Activated CD8-positive, alpha-beta memory T cell treated with anti-CD3 and anti-CD28 coated beads, Interleukin-2, amount 50 U/mL, for 1 hour (primary cell): ENCODE results near the gene RASGEF1C.

Experiments
- DNase-seq: peaks from one replicate; pipeline ENCODE4 v3.0.0-alpha.2; 2020; ENCODE audit errors: extremely low read depth

Gene RASGEF1C

DNA sequence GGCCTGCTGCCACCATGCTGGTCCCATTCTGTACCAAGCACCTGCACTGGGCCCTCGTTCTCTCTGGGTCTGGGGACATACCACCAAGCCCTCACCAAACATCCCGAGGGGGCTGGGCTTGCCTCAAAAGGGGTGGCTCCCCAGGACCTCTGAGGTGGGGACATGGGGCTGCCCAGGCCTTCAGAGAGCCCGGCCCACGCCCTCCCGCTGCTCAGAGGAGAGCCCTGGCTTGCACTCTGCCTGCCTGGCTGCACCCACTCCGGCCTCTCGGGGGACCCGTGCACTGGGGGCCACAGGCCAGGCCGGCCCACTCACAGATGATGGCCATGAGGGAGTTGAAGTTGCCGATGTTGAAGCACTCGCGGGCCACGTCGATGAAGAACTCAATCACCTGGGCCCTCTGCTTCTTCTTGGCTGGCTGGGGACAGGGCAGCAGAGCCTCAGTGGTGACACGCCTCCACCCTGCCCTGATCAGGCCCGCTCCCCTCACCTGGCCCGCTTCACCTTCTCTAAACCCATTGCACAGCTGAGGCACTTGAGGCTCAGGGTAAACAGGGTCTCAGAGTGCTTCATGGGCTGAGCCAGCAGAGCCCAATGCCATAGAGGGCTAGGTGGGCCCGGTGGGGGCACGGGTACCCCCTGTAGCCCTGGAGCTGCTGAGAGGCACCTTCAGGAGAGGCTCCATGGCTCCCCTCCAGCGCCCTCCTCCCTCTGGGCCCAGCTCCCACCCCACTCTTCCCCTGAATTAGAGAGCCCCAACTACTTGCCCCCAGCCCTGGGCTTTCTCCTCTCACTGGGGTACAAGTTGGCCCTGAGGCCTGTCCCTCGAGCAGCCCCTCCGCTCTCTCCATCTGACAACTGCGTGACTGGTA lies 89.7 kb downstream of the RASGEF1C start:
- DNase-seq = no peak

GRCh38 chr5:180118391-180118791 lies 90.6 kb downstream of the RASGEF1C start:
- no peak for DNase-seq

DNA sequence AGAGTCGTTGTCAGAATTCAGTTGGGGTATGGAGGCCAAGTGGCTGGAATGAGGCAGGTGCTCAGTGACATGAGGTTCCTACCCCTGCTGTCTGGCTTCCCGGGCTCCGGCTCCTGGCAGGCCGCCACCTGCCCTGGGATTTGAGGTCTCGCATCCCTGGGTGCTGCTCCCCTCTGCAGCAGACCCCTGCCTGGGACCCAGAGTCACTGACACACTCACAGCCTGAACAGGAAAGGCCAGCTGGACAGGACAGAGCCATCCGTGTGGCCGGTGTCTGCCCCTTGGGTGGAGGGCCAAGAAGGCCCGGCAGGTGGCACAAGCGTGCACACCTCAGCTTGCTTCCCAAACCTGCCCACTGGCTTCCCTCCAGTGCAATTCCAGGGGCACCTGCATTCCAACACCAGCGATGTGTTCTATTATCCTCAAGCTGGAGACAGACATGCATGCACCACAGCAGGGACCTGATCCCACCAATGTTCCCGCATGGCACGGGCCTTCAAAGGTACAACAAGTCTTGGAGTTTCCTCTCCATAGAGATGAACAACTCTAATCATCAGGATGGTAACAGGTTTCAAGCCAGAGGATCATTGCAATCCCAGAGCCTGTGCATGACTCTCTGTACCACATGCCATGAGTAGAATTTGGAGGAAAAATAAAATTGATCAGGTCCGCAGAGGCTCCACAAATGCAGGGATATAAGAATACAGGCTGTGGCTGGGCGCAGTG lies 91.8 kb downstream of the RASGEF1C start:
- no peak for DNase-seq

GRCh38 chr5:180116077-180116999 lies 92.7 kb downstream of the RASGEF1C start:
- no peak for DNase-seq

DNA sequence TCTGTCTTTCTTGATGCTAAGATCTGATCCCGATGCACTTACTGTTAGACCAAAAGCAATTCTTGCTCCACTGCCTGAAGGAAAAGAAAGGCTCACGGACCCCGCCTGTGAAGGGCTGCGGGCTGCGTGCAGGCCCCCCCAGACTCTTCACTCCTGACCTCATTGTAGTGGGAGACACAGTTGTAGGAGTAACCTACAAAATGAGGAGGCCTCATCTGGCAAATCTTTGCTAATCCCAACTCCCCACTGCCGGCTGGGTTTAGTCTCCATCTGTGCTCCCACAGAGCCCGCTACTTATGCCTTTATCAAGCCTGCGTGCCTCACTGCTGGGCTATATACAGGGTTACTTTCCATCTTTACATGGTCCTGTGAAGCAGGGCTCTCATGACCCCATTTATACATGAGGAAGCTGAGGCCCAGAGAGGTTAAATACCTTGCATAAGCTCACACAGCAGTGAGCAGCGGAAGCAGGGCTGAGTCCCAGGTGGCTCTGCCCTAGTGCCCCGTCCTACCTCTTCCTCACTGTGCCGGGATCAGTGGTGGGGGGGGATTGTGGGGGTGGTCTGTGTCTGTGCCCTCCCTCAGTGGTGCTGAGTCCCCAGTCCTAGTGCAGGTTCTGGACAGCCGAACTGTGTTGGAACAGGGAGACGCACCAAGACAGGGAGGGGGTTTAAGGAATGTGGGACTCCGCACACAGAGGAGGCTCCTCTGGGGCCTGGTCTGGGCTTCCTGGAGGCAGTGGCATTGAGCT lies 93.5 kb downstream of the RASGEF1C start:
- no peak for DNase-seq

- no peak for DNase-seq
These were observed 94.6 kb downstream of the RASGEF1C start for GRCh38 chr5:180114304-180115003.

- no peak for DNase-seq
These were observed 95.2 kb downstream of the RASGEF1C start for GRCh38 chr5:180113660-180114303.

DNA sequence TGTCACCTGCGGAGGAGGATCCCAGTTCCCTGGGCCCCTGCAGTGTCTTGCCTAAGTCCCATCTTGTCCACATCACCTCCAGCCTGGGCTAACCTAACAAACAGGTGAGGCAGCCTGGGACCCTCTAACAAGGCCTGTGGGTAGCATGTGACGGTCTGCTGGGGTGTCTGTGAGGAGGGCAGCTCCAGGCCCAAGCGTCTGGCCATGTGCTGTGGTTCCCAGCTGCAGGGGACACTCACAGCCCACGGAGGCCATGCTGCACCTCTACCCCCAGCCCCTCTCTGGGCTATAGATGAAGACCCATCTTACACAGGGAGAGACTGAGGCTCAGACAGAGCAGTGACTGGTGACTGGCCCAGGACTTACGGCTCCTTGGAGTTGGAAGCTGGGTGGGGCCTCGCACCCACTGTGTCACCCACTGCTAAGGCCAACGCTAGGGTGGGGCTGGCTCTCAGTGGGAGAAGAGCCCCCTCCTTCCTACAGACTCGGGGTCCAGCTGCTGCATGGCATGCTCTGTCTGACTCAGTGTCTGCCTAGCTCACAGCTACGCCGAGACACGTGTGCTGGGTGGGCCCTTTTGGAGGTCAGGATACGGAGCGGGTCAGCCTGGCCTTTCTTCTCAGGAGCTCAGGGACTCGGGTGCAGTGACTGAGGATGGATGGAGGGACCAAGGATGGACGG lies 96.7 kb downstream of the RASGEF1C start:
- DNase-seq = no peak

DNA sequence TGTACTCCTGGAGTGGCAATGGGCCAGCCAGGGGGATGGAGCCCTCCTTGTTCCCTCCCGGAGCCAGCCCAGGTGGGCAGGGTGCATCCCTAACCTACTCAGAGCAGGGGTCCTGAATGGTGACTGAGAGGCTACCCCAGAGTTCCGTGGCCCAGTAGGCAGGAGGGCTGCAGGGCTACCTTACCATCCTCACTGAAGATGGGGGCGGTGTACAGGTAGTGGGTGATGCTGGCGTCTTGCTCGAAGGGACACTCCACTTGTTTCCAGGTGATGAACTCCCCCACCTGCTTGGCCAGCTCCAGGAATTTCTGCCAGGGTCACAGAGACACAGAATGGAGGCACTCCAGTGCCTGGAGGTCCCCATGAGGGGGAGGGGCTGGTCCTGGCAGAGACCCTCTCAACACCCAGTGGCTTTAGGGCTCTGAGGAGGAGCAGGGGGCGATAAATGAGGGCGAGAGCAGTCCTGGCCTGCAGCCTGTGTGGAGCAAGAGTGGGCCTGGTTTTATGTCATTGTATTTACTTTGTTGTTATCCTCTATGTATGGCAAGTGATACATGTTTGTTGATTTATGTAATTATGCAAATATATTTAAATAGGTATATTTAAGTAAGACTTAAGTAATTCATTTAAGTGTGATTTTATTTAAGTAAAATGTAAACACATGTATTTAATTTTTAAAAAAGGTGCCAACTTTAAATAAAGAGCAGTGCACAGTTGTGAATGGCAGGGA lies 97.6 kb downstream of the RASGEF1C start:
- DNase-seq = no peak

DNA sequence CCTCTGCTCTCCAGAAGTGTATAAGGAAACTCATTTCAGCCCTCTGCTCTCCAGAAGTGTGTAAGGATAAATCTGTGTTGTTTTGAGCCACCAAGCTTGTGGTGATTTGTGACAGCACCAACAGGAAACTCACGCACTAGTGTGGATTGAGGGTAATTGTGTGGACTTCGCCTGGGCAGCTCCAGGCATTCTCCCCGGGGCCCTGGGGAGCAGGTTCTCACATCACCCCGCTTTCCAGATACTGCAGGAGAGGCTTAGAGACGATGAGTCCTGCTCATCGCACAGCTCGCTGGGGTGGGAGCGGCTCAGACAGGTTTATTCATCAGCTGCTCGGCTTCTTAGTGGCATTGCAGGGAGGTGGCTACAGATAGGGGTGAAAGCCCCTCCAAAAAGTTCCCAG lies 99.1 kb downstream of the RASGEF1C start:
- no peak for DNase-seq

- no peak for DNase-seq
These were observed 102.0 kb downstream of the RASGEF1C start for GRCh38 chr5:180107005-180107404.

GRCh38 chr5:180105827-180106312 lies 103.1 kb downstream of the RASGEF1C start:
- no peak for DNase-seq

GRCh38 chr5:180104168-180104530 lies 104.9 kb downstream of the RASGEF1C start:
- no peak for DNase-seq

- DNase-seq = no peak
These were observed 105.4 kb downstream of the RASGEF1C start for GRCh38 chr5:180103487-180104167.

DNA sequence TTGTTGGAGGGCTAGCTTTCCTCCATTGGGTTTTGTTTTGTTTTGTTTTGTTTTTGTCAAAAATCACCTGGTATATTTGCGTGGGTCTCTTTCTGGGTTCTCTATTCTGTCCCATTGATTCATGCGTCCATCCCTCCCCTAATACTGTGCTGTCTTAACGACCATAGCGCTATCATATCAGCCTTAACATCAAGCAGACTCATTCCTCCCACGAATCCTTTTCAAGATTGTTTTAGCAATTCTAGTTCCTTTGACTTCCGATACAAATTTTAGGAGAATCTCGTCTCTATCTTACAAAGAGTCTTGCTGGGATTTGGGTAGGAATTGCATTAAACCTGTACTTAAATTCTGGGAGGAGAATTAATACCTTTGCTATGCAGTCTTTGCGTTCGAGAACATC lies 106.4 kb downstream of the RASGEF1C start:
- no peak for DNase-seq

DNA sequence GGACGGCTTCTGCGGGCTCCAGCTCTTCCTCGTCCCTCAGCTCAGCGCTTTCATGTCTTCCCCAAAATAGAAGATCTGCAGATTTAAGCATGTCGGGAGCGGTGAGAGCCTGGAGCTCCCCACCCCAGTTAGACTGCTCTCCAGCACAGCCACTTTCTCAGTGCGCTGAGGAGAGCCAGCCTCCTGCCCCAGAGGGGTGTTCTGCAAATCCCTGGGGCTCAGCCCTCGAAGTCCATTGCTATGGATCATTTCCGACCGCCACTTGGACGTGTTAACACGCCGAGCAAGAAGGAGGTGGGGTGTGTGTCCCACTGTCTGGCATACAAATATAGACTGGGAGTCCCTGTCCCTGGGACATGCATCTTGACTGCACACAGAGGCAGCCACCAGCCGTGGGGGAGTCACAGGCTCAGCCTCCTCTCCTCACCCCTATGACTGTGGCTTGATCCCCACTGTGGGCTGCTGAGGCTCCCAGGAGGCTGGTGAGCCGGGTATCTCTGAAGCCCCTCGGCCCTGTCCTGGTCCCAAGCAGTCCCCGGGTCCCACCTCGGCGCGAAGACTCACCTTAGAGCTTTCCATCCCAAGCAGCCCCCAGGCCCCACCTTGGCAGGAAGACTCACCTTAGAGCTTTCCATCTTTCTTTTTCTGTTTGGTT lies 107.4 kb downstream of the RASGEF1C start:
- DNase-seq = no peak

- no peak for DNase-seq
These were observed 108.2 kb downstream of the RASGEF1C start for GRCh38 chr5:180100621-180101450.
